Brain pericyte (primary cell): ENCODE results near the gene ABHD10.

Experiments used
- DNase-seq: peaks from one replicate; pipeline ENCODE4 v3.0.0-alpha.2; 2012; ENCODE audit warnings: low read depth, low spot score

ABHD10 gene

GRCh38 chr3:112000966-112001365 lies 22.1 kb downstream of the ABHD10 start:
- DNase-seq = no peak

- DNase-seq = no peak
These were observed 22.7 kb downstream of the ABHD10 start for GRCh38 chr3:112001526-112001925.

- DNase-seq = no peak
These were observed 23.5 kb downstream of the ABHD10 start for GRCh38 chr3:112002096-112002971.

- DNase-seq = no peak
These were observed 24.7 kb downstream of the ABHD10 start for GRCh38 chr3:112003321-112004080.

- DNase-seq = no peak
These were observed 25.4 kb downstream of the ABHD10 start for GRCh38 chr3:112004187-112004586.

GRCh38 chr3:112004669-112005068 lies 25.8 kb downstream of the ABHD10 start:
- no peak for DNase-seq

GRCh38 chr3:112005091-112005672 lies 26.4 kb downstream of the ABHD10 start:
- DNase-seq = no peak

GRCh38 chr3:112007633-112008032 lies 28.8 kb downstream of the ABHD10 start:
- DNase-seq = no peak

GRCh38 chr3:112009670-112010069 lies 30.8 kb downstream of the ABHD10 start:
- no peak for DNase-seq

GRCh38 chr3:112010636-112011035 lies 31.8 kb downstream of the ABHD10 start:
- no peak for DNase-seq

- no peak for DNase-seq
These were observed 32.6 kb downstream of the ABHD10 start for GRCh38 chr3:112011376-112011940.

- no peak for DNase-seq
These were observed 33.6 kb downstream of the ABHD10 start for GRCh38 chr3:112012205-112012992.

- DNase-seq = peak; percentile 29
These were observed 34.4 kb downstream of the ABHD10 start for GRCh38 chr3:112013058-112013783.

GRCh38 chr3:112013784-112014143 lies 34.9 kb downstream of the ABHD10 start:
- no peak for DNase-seq

GRCh38 chr3:112017091-112017490 lies 38.3 kb downstream of the ABHD10 start:
- DNase-seq = no peak

- DNase-seq = no peak
These were observed 39.9 kb downstream of the ABHD10 start for GRCh38 chr3:112018712-112019111.

GRCh38 chr3:112019716-112020115 lies 40.9 kb downstream of the ABHD10 start:
- no peak for DNase-seq

GRCh38 chr3:112020674-112021085 lies 41.9 kb downstream of the ABHD10 start:
- DNase-seq = no peak

- no peak for DNase-seq
These were observed 48.3 kb downstream of the ABHD10 start for GRCh38 chr3:112027142-112027541.

- no peak for DNase-seq
These were observed 49.0 kb downstream of the ABHD10 start for GRCh38 chr3:112027826-112028225.

- no peak for DNase-seq
These were observed 52.1 kb downstream of the ABHD10 start for GRCh38 chr3:112030901-112031300.
